GM23248 (cell line): ENCODE results near the gene STAC3. TPM values are rescaled to one million over a fixed set of nuclear protein-coding genes. Genes with fewer than 3 reads are reported as not detected.
A peak's percentile ranks its signal among the peaks of the same experiment; 100 is the strongest.

Experiments used
- DNase-seq: peaks from one replicate; pipeline ENCODE4 v3.0.0-alpha.2; 2015
- H2AFZ ChIP-seq: fragments of 200-600 bp; sonication (generic); 2 replicates; pipeline ENCODE4 v1.6.1; 2016; ENCODE audit warnings: antibody characterized with exemption
- H3F3A ChIP-seq: fragments of 200-600 bp; sonication (generic); 2 replicates; pipeline ENCODE4 v1.6.1; 2016; ENCODE audit warnings: mild to moderate bottlenecking, antibody characterized with exemption, mixed run types; ENCODE audit not compliant: insufficient read depth
- H3K27ac ChIP-seq: fragments of 200-600 bp; sonication (generic); 2 replicates; pipeline ENCODE4 v1.5.1; 2016; ENCODE audit warnings: mild to moderate bottlenecking
- H3K27me3 ChIP-seq: fragments of 200-600 bp; sonication (generic); replicated peaks from 2 replicates; pipeline ENCODE4 v1.6.1; 2016; ENCODE audit warnings: mild to moderate bottlenecking; ENCODE audit not compliant: insufficient read depth
- H3K36me3 ChIP-seq: fragments of 200-600 bp; sonication (generic); 2 replicates; pipeline ENCODE4 v1.6.1; 2016; ENCODE audit warnings: low read depth, mild to moderate bottlenecking
- H3K4me1 ChIP-seq: fragments of 200-600 bp; sonication (generic); 2 replicates; pipeline ENCODE4 v1.6.1; 2016; ENCODE audit warnings: mild to moderate bottlenecking; ENCODE audit not compliant: insufficient read depth
- H3K4me2 ChIP-seq: fragments of 200-600 bp; sonication (generic); one replicate; pipeline ENCODE4 v1.6.1; 2016; ENCODE audit warnings: mild to moderate bottlenecking; ENCODE audit not compliant: unreplicated experiment
- H3K4me3 ChIP-seq: fragments of 200-600 bp; sonication (generic); 2 replicates; pipeline ENCODE4 v1.5.1; 2016; ENCODE audit warnings: mild to moderate bottlenecking
- H3K79me2 ChIP-seq: fragments of 200-600 bp; sonication (generic); 2 replicates; pipeline ENCODE4 v1.6.1; 2016; ENCODE audit warnings: mild to moderate bottlenecking; ENCODE audit not compliant: insufficient read depth
- H3K9ac ChIP-seq: fragments of 200-600 bp; sonication (generic); 2 replicates; pipeline ENCODE4 v1.6.1; 2016; ENCODE audit warnings: mild to moderate bottlenecking
- H3K9me2 ChIP-seq: fragments of 200-600 bp; sonication (generic); 2 replicates; pipeline ENCODE4 v1.6.1; 2016; ENCODE audit warnings: mixed run types, mild to moderate bottlenecking, moderate library complexity; ENCODE audit not compliant: insufficient read depth
- H3K9me3 ChIP-seq: fragments of 200-600 bp; sonication (generic); one replicate; pipeline ENCODE4 v1.6.1; 2017; ENCODE audit warnings: low read depth
- H4K20me1 ChIP-seq: fragments of 200-600 bp; sonication (generic); 2 replicates; pipeline ENCODE4 v1.6.0; 2016; ENCODE audit not compliant: insufficient read depth
- EZH2 ChIP-seq: fragments of 200-600 bp; sonication (generic); IDR thresholded peaks from 2 replicates; pipeline ENCODE4 v1.6.1; 2018; ENCODE audit warnings: antibody characterized with exemption, mild to moderate bottlenecking; ENCODE audit not compliant: insufficient read depth, poor library complexity, severe bottlenecking
- EZH2phosphoT487 ChIP-seq: fragments of 200-600 bp; sonication (generic); IDR thresholded peaks from 2 replicates; pipeline ENCODE4 v1.6.1; 2018; ENCODE audit warnings: antibody characterized with exemption, moderate library complexity, mild to moderate bottlenecking, low read depth; ENCODE audit not compliant: insufficient read depth
- WGBS, 2 experiments: methylation state at CpG; one replicate each; pipeline ENCODE4 v1.1.6; 2015 to 2017; ENCODE audit warnings: low lambda C conversion rate in 2 of 2, low coverage in 1 of 2; ENCODE audit errors: missing lambda C conversion rate in 2 of 2; 5-methylcytosine and 5-hydroxymethylcytosine counted together
- in situ Hi-C: fragments of 300-500 bp; cut with MboI; formaldehyde crosslinking; loops from 2 replicates; pipeline ENCODE4 v1.15.0; 2020
- polyA plus RNA-seq: library from polyadenylated mRNA; unstranded; fragments of >200 nt; fragmentation: Nextera tagmentation; extraction: Ambion mirVana; gene quantifications from 2 replicates; pipeline ENCODE4 v1.2.1, GENCODE V29; 2016
- total RNA-seq: library from RNA; depleted of rRNA; stranded (reverse); fragments of >200 nt; shearing (Covaris generic); gene quantifications from 2 replicates; pipeline ENCODE4 v1.2.3, GENCODE V29; 2014

STAC3 gene
- total and polyA plus RNA-seq, 2 experiments from 2014 or later: 0.32 to 0.35 TPM

- 11 to 14% methylated on average over 41 of the region's 41 CpGs for WGBS, 2 experiments
Measured at GRCh38 chr12:57243521-57244311, 7.3 kb downstream of the STAC3 start.

DNA sequence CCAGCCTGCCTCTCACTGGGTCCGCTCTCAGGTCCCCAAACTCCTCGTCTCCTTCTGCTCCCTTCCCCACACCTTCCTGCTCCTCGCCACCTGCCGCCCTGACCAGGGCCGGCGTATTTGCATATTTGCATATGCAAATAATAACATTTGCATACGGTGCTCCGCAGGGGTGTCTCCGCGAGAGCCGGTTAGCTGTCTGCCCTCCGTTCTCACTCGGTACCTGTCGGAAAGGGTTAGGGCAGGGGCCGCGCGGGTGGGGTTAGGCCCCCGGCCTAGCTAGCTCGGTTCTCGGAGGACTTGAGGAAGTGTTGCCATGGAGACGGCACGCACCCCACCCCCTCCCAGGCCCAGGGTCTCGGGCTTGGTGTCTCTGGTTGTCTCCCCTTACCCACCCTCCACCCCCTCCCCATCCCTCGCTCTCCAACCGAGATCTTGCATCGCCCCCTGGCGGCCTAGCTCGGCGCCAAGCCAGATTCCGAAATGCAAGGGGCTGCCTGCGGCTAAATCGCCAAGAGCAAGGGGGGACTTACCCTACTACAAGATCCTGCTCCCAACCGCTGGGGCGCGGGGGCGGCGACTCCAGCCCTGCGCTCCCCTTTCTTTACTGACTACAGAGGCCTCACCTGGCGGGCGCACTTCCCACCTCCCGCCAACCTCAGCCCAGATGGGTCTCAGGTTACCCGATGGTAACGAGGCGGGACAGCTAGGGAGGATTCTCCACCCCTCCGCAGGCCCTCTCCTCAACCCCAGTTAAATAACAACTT lies 8.1 kb downstream of the STAC3 start:
- H3K4me3 ChIP-seq: peak overlapping the region; percentile 60
- no peak overlapping the region for H3K9ac ChIP-seq
- TF ChIP-seq EZH2: no peak
- TF ChIP-seq EZH2phosphoT487: no peak
- peaks cover 8% of the 10 kb centered on the region; the same call in 1 of the 2 replicates for H3F3A ChIP-seq
- no peak overlapping the region for H3K27ac ChIP-seq
- peak; percentile 51 for DNase-seq
- H2AFZ ChIP-seq: no peak overlapping the region
- H3K4me2 ChIP-seq: peak overlapping the region; percentile 92
- no peaks in the 10 kb centered on the region for H3K27me3 ChIP-seq
- no peaks in the 10 kb centered on the region for H3K9me2 ChIP-seq
- in situ Hi-C loops: no loop called here
- peaks cover 23% of the 10 kb centered on the region for H3K4me1 ChIP-seq
- no peaks in the 10 kb centered on the region for H3K9me3 ChIP-seq
- H3K79me2 ChIP-seq: no peaks in the 10 kb centered on the region
- no peaks in the 10 kb centered on the region for H3K36me3 ChIP-seq
- H4K20me1 ChIP-seq: no peaks in the 10 kb centered on the region
- 5% methylated on average over 38 to 45 of the region's 45 CpGs for WGBS, 2 experiments

More at GRCh38 chr12:57243521-57244311, 7.3 kb downstream of the STAC3 start:
- Histone ChIP-seq H3K4me2 (peak overlapping the region; percentile 92), H3K9me2 (no peaks in the 10 kb centered on the region), H3K9me3 (no peaks in the 10 kb centered on the region), H3K36me3 (no peaks in the 10 kb centered on the region), H3K79me2 (no peaks in the 10 kb centered on the region), H3K4me1 (peaks cover 23% of the 10 kb centered on the region), H3K4me3 (peak overlapping the region; percentile 60), H3K27me3 (no peaks in the 10 kb centered on the region), H3F3A (peaks cover 8% of the 10 kb centered on the region; the same call in 1 of the 2 replicates), H3K9ac (no peak overlapping the region), H2AFZ (no peak overlapping the region), H3K27ac (no peak overlapping the region), H4K20me1 (no peaks in the 10 kb centered on the region)
- peak; percentile 84 for DNase-seq
- TF ChIP-seq EZH2 (no peak), EZH2phosphoT487 (no peak)
- in situ Hi-C loops: no loop called here

DNA sequence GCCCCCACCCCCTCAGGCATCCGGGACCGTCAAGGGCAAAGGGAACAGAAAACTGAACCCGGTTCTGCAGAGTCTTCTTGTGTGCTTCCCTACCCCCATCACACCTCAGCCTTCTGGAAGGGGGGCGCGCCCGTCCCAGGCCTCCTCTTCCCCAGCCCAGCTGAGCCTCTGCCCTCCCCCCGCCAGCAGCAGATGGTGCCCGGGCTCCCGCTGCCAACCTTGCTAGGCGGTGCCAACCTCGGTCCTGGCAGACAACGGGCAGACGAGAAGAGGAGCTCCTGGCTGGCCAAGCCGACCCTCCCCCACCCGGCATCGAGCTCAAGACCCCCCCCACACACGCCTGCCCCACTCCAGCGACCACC lies 8.7 kb downstream of the STAC3 start:
- Histone ChIP-seq H3K9me3 (no peaks in the 10 kb centered on the region), H3K36me3 (no peaks in the 10 kb centered on the region), H3K4me3 (no peak overlapping the region), H3F3A (peaks cover 14% of the 10 kb centered on the region; the same call in 1 of the 2 replicates), H3K27me3 (no peaks in the 10 kb centered on the region), H3K9ac (no peak overlapping the region), H3K4me1 (peaks cover 23% of the 10 kb centered on the region), H3K4me2 (peak overlapping the region; percentile 92), H3K9me2 (no peaks in the 10 kb centered on the region), H4K20me1 (no peaks in the 10 kb centered on the region), H3K27ac (no peak overlapping the region), H3K79me2 (no peaks in the 10 kb centered on the region), H2AFZ (no peak overlapping the region)
- WGBS, 2 experiments: 7 to 9% methylated on average over 5 to 18 of the region's 18 CpGs
- in situ Hi-C loops: no loop called here
- no peak for TF ChIP-seq EZH2phosphoT487
- no peak for TF ChIP-seq EZH2
- DNase-seq: peak; percentile 21

GRCh38 chr12:57241402-57242310 lies 9.3 kb downstream of the STAC3 start:
- Histone ChIP-seq H3K4me2 (peak overlapping the region; percentile 92), H2AFZ (no peak overlapping the region), H3K4me3 (peak overlapping the region; percentile 96), H4K20me1 (no peaks in the 10 kb centered on the region), H3K9me2 (no peaks in the 10 kb centered on the region), H3K9me3 (no peaks in the 10 kb centered on the region), H3K4me1 (peaks cover 23% of the 10 kb centered on the region), H3K27ac (no peak overlapping the region), H3K79me2 (no peaks in the 10 kb centered on the region), H3K9ac (peak overlapping the region; percentile 90; the same call in 1 of the 2 replicates), H3F3A (peaks cover 19% of the 10 kb centered on the region), H3K36me3 (no peaks in the 10 kb centered on the region), H3K27me3 (no peaks in the 10 kb centered on the region)
- WGBS, 2 experiments: 7 to 10% methylated on average over 47 to 48 of the region's 48 CpGs
- TF ChIP-seq EZH2phosphoT487 (no peak), EZH2 (no peak)
- DNase-seq: peak; percentile 44
- in situ Hi-C loops: no loop called here
